A549 (cell line): Measurements from ENCODE around the gene CTAG1B. TPM values are rescaled to one million over a fixed set of nuclear protein-coding genes. Genes with fewer than 3 reads are reported as not detected.
"Not testable (repeated sequence)": the region's sequence is repeated elsewhere in the genome, so short reads cannot be mapped to it uniquely, and the experiment has no call there.

Experiments used
- ATAC-seq, 2 experiments: fragments of 200-7000 bp in 1 of 2; fragments of >200 bp in 1 of 2; cut with Nextera tagmentation in 1 of 2; cut with Tn5 transposase in 1 of 2; 3 replicates each; pipeline versions ENCODE4 v1.8.0 to v1.9.1; 2018 to 2020; ENCODE audit warnings: mild to moderate bottlenecking in 1 of 2, moderate library complexity in 1 of 2
- CTCF ChIA-PET: fragments of 300-600 bp; sonication (Branson Sonifier 250); formaldehyde crosslinking; extraction: SDS; loops from one replicate; lab custom pipeline; 2021; ENCODE audit warnings: antibody characterized with exemption, inconsistent platforms; lab: Yijun Ruan, JAX
- POLR2A ChIA-PET: fragments of 350-600 bp; formaldehyde crosslinking; extraction: SDS; loops from one replicate; lab custom pipeline; 2021; ENCODE audit warnings: antibody characterized with exemption, inconsistent platforms; lab: Yijun Ruan, JAX
- DNase-seq, 2 experiments: peaks; one replicate each; pipeline versions ENCODE4 v3.0.0 to v3.0.0-alpha.2; 2011 to 2016; ENCODE audit warnings: low read depth in 1 of 2, low spot score in 1 of 2
- FAIRE-seq: peaks from 2 replicates; lab custom pipeline; 2011; peaks lifted over from hg19 to GRCh38; lab: Jason Lieb, UNC
- H3K27ac ChIP-seq, 2 experiments: fragments of >200 bp; sonication (Bioruptor Twin); formaldehyde crosslinking; 3 replicates each; pipeline ENCODE4 v1.5.1; 2016 to 2017
- H3K4me1 ChIP-seq: fragments of >200 bp; sonication (Bioruptor Twin); formaldehyde crosslinking; 3 replicates; pipeline ENCODE4 v1.6.1; 2016
- H3K4me2 ChIP-seq: fragments of >200 bp; sonication (Bioruptor Twin); formaldehyde crosslinking; 3 replicates; pipeline ENCODE4 v1.6.1; 2016
- H3K4me3 ChIP-seq: fragments of >200 bp; sonication (Bioruptor Twin); formaldehyde crosslinking; 3 replicates; pipeline ENCODE4 v1.5.1; 2016
- H3K9me3 ChIP-seq: fragments of >200 bp; sonication (Bioruptor Twin); formaldehyde crosslinking; 3 replicates; pipeline ENCODE4 v1.6.1; 2016
- EHF ChIP-seq: fragments of 250-450 bp; sonication (Bioruptor Pico); IDR thresholded peaks from 2 replicates; pipeline ENCODE4 v1.5.0; 2020; ENCODE audit warnings: mild to moderate bottlenecking
- ESRRA ChIP-seq: fragments of 150-350 bp; IDR thresholded peaks from 2 replicates; pipeline ENCODE4 v1.6.1; 2014; ENCODE audit warnings: mild to moderate bottlenecking, low read length, borderline replicate concordance
- FOSL2 ChIP-seq, 2 experiments: fragments of 450-650 bp in 1 of 2; fragments of >200 bp in 1 of 2; sonication (Bioruptor Twin) in 1 of 2; formaldehyde crosslinking; IDR thresholded peaks; 2 replicates each; pipeline versions ENCODE4 v1.5.0 to v1.6.1; 2016 to 2020; ENCODE audit warnings: mild to moderate bottlenecking in 1 of 2, moderate library complexity in 1 of 2
- HES2 ChIP-seq: fragments of >200 bp; sonication (Bioruptor Twin); formaldehyde crosslinking; IDR thresholded peaks from 2 replicates; pipeline ENCODE4 v1.6.1; 2016
- HOXA7 ChIP-seq: fragments of 250-450 bp; sonication (Bioruptor Pico); IDR thresholded peaks from 2 replicates; pipeline ENCODE4 v1.5.0; 2020; ENCODE audit warnings: mild to moderate bottlenecking, moderate library complexity
- HOXB13 ChIP-seq: fragments of 250-450 bp; sonication (Bioruptor Pico); IDR thresholded peaks from 2 replicates; pipeline ENCODE4 v1.5.0; 2020; ENCODE audit warnings: low read depth, mild to moderate bottlenecking, moderate library complexity
- HOXB5 ChIP-seq: fragments of 250-450 bp; sonication (Bioruptor Pico); IDR thresholded peaks from 2 replicates; pipeline ENCODE4 v1.5.0; 2020; ENCODE audit warnings: mild to moderate bottlenecking, moderate library complexity
- NFE2L2 ChIP-seq: fragments of 150-350 bp; conservative IDR thresholded peaks from 2 replicates; pipeline ENCODE4 v1.6.1; 2014; ENCODE audit warnings: low read length
- NPAS2 ChIP-seq: fragments of 250-450 bp; sonication (Bioruptor Pico); IDR thresholded peaks from 2 replicates; pipeline ENCODE4 v1.8.0; 2022; ENCODE audit warnings: mild to moderate bottlenecking, moderate library complexity, borderline replicate concordance
- POLR2AphosphoS2 ChIP-seq: conservative IDR thresholded peaks from 2 replicates; pipeline ENCODE4 v1.6.1; 2012; ENCODE audit warnings: low read length, improper control_type of control experiment, inconsistent platforms
- RNF2 ChIP-seq: fragments of 200-600 bp; sonication (generic); IDR thresholded peaks from 2 replicates; pipeline ENCODE4 v1.6.1; 2016; ENCODE audit warnings: low read depth, mild to moderate bottlenecking, antibody characterized with exemption, moderate library complexity, borderline replicate concordance
- SMC3 ChIP-seq: fragments of >200 bp; sonication (Bioruptor Twin); formaldehyde crosslinking; IDR thresholded peaks from 3 replicates; pipeline ENCODE4 v1.6.1; 2018; ENCODE audit warnings: inconsistent platforms
- TFCP2L1 ChIP-seq: fragments of 250-450 bp; sonication (Bioruptor Pico); IDR thresholded peaks from 2 replicates; pipeline ENCODE4 v1.5.0; 2021; ENCODE audit warnings: mild to moderate bottlenecking
- WGBS: methylation state at CpG from one replicate; pipeline ENCODE4 v1.1.6; 2017; ENCODE audit errors: missing lambda C conversion rate; 5-methylcytosine and 5-hydroxymethylcytosine counted together
- polyA plus RNA-seq, 4 experiments: library from polyadenylated mRNA; depleted of rRNA in 3 of 4; stranded (reverse); fragments of >200 nt; fragmentation: RNase III in 1 of 4; extraction: RNeasy Plus Mini Kit Qiagen cat#74134 plus additional on column Dnase treatment in 1 of 4; gene quantifications; 2 replicates in 3 of 4; 3 replicates in 1 of 4; pipeline ENCODE4 v1.2.3, GENCODE V29; 2011 to 2017
- TF ChIP-seq, protein P1 (sequence below): fragments of 250-450 bp; sonication (Bioruptor Pico); IDR thresholded peaks from 2 replicates; pipeline ENCODE4 v1.5.0; 2021; ENCODE audit warnings: mild to moderate bottlenecking, moderate library complexity, borderline replicate concordance
- TF ChIP-seq, protein P2 (sequence below): fragments of >200 bp; sonication (Bioruptor Twin); formaldehyde crosslinking; IDR thresholded peaks from 3 replicates; pipeline ENCODE4 v1.6.1; 2016
- TF ChIP-seq, protein P3 (sequence below): IDR thresholded peaks from 2 replicates; pipeline ENCODE4 v1.6.1; 2012
- TF ChIP-seq, protein P4 (sequence below): fragments of >200 bp; sonication (Bioruptor Twin); formaldehyde crosslinking; IDR thresholded peaks from 3 replicates; pipeline ENCODE4 v1.5.1; 2016

The CTAG1B gene
- polyA plus RNA-seq, 2 of the 4 experiments (the other 2 are of a cell fraction): not detected

- H3K27ac ChIP-seq, FAIRE-seq, DNase-seq, H3K9me3 ChIP-seq, CTCF ChIA-PET, H3K4me2 ChIP-seq, H3K4me1 ChIP-seq, POLR2A ChIA-PET, H3K4me3 ChIP-seq: not testable (repeated sequence)
- 3% methylated on average over 8 of the region's 12 CpGs for WGBS
- ATAC-seq: peak in 1 of 2 experiments; percentile 77; a peak in 3 of 6 replicates
Observed at GRCh38 chrX:154613586-154613985, 5.5 kb downstream of the CTAG1B start.

DNA sequence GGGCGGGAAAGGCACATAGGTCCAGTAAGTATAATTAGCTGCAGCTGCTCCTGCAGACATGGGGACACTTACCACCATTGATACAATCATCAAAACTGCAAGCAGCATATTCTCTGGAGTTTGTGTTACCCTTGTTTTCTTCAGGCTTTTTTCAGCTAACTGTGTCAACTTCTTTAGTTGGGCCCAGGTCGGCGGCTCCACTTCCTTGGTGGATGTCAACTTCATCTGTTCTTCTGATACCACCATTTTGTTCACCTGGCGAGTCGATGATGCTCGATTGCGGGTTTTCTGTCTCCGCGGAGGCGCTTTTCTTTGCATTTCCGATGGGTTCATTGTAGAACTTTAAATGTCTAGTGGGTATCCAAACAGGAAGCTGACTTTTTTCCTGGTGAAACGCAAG lies 7.9 kb downstream of the CTAG1B start:
- H3K4me3 ChIP-seq, ATAC-seq, H3K27ac ChIP-seq, H3K4me1 ChIP-seq, FAIRE-seq, POLR2A ChIA-PET, DNase-seq, H3K9me3 ChIP-seq, H3K4me2 ChIP-seq: not testable (repeated sequence)
- 80% methylated on average over 12 of the region's 12 CpGs for WGBS
- CTCF ChIA-PET: interaction anchor here (1.1 to 1.4 kb wide), 2 partner anchors 12 to 138 kb away, joined by 3 to 6 read pairs; no protein-coding TSS in a partner anchor

DNA sequence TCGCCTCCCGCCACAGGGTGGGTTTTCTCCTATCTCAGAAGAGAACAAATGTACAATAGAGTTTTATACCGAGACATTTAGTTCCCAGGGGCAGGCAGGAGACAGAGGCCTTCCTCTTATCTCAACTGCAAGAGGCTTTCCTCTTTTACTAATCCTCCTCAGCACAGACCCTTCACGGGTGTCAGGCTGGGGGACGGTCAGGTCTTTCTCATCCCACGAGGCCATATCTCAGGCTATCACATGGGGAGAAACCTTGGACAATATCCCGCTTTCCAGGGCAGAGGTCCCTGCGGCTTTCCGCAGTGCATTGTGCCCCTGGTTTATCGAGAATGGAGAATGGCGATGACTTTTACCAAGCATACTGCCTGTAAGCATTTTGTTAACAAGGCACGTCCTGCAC lies 10.3 kb downstream of the CTAG1B start:
- POLR2A ChIA-PET, H3K9me3 ChIP-seq, ATAC-seq, FAIRE-seq, H3K27ac ChIP-seq, DNase-seq, H3K4me2 ChIP-seq, CTCF ChIA-PET, H3K4me3 ChIP-seq: not testable (repeated sequence)
- H3K4me1 ChIP-seq: peaks cover 11% of the 10 kb centered on the region
- 67% methylated on average over 12 of the region's 12 CpGs for WGBS

DNA sequence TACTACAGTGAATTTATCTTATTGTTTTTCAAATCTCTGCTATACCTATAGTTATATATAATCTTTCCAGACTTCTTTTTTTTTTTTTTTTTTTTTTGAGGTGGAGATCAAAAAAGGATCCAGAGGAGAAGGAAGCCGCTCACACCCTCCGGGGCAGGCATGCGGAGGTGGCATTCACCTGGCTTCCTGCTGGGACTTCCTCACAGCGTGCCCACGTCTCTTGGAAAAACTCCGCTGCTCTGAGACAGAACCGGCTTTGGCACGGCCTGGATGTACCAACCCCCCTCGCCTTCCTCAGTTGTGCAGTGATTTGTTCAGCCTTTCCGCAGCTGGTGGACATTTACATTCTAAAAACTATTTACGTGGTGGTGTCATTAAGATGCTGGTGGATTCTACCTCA lies 11.1 kb downstream of the CTAG1B start:
- DNase-seq, H3K9me3 ChIP-seq, FAIRE-seq, ATAC-seq, H3K4me3 ChIP-seq, CTCF ChIA-PET, H3K4me2 ChIP-seq, H3K27ac ChIP-seq, POLR2A ChIA-PET: not testable (repeated sequence)
- peaks cover 17% of the 10 kb centered on the region for H3K4me1 ChIP-seq
- 90% methylated on average over 10 of the region's 11 CpGs for WGBS

DNA sequence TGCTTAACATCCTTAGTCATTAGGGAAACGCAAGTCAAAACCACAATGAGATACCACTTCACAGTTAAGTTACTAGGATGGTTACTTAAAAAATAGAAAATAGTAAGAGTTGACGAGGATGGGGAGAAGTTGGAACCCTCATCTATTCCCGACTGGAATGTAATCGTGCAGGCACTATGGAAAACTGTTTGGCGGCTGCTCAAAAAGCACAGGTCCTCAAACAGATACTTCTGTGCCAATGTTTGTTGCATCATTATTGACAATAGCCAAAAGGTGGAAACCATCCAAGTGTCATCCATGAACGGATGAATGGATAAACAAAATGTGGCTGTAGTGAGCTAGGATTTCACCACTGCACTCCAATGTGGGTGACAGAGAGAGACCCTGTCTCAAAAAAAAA lies 11.7 kb downstream of the CTAG1B start:
- Histone ChIP-seq H3K4me3 (no peak overlapping the region), H3K4me1 (peaks cover 17% of the 10 kb centered on the region), H3K27ac (no peak overlapping the region), H3K4me2 (peak overlapping the region; percentile 13; the same call in 1 of the 3 replicates), H3K9me3 (no peaks in the 10 kb centered on the region)
- ATAC-seq: no peak
- POLR2A ChIA-PET: no interaction called here
- 22% methylated on average over 6 of the region's 6 CpGs for WGBS
- FAIRE-seq: no peak
- TF ChIP-seq, protein P1, sequence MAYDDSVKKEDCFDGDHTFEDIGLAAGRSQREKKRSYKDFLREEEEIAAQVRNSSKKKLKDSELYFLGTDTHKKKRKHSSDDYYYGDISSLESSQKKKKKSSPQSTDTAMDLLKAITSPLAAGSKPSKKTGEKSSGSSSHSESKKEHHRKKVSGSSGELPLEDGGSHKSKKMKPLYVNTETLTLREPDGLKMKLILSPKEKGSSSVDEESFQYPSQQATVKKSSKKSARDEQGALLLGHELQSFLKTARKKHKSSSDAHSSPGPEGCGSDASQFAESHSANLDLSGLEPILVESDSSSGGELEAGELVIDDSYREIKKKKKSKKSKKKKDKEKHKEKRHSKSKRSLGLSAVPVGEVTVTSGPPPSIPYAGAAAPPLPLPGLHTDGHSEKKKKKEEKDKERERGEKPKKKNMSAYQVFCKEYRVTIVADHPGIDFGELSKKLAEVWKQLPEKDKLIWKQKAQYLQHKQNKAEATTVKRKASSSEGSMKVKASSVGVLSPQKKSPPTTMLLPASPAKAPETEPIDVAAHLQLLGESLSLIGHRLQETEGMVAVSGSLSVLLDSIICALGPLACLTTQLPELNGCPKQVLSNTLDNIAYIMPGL: no peak
- TF ChIP-seq EHF (no peak), RNF2 (no peak), POLR2AphosphoS2 (no peak), HOXB13 (CRISPR knock-in tag) (no peak), TFCP2L1 (no peak), SMC3 (no peak), ESRRA (no peak), HOXB5 (CRISPR knock-in tag) (no peak), FOSL2 (IDR thresholded peaks at IDR 0.05) (no peak), FOSL2 (CRISPR knock-in tag; IDR thresholded peaks at IDR 0.05) (no peak), HOXA7 (CRISPR knock-in tag) (no peak), HES2 (no peak), NPAS2 (CRISPR knock-in tag) (no peak), NFE2L2 (no peak)
- TF ChIP-seq, protein P2, sequence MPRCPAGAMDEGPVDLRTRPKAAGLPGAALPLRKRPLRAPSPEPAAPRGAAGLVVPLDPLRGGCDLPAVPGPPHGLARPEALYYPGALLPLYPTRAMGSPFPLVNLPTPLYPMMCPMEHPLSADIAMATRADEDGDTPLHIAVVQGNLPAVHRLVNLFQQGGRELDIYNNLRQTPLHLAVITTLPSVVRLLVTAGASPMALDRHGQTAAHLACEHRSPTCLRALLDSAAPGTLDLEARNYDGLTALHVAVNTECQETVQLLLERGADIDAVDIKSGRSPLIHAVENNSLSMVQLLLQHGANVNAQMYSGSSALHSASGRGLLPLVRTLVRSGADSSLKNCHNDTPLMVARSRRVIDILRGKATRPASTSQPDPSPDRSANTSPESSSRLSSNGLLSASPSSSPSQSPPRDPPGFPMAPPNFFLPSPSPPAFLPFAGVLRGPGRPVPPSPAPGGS: no peak
- TF ChIP-seq, protein P3, sequence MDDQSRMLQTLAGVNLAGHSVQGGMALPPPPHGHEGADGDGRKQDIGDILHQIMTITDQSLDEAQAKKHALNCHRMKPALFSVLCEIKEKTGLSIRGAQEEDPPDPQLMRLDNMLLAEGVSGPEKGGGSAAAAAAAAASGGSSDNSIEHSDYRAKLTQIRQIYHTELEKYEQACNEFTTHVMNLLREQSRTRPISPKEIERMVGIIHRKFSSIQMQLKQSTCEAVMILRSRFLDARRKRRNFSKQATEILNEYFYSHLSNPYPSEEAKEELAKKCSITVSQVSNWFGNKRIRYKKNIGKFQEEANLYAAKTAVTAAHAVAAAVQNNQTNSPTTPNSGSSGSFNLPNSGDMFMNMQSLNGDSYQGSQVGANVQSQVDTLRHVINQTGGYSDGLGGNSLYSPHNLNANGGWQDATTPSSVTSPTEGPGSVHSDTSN: no peak
- TF ChIP-seq, protein P4, sequence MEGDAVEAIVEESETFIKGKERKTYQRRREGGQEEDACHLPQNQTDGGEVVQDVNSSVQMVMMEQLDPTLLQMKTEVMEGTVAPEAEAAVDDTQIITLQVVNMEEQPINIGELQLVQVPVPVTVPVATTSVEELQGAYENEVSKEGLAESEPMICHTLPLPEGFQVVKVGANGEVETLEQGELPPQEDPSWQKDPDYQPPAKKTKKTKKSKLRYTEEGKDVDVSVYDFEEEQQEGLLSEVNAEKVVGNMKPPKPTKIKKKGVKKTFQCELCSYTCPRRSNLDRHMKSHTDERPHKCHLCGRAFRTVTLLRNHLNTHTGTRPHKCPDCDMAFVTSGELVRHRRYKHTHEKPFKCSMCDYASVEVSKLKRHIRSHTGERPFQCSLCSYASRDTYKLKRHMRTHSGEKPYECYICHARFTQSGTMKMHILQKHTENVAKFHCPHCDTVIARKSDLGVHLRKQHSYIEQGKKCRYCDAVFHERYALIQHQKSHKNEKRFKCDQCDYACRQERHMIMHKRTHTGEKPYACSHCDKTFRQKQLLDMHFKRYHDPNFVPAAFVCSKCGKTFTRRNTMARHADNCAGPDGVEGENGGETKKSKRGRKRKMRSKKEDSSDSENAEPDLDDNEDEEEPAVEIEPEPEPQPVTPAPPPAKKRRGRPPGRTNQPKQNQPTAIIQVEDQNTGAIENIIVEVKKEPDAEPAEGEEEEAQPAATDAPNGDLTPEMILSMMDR: no peak
- CTCF ChIA-PET: no interaction called here
- DNase-seq: no peak
